ENCODE results near the gene INHBB.

The INHBB gene

DNA sequence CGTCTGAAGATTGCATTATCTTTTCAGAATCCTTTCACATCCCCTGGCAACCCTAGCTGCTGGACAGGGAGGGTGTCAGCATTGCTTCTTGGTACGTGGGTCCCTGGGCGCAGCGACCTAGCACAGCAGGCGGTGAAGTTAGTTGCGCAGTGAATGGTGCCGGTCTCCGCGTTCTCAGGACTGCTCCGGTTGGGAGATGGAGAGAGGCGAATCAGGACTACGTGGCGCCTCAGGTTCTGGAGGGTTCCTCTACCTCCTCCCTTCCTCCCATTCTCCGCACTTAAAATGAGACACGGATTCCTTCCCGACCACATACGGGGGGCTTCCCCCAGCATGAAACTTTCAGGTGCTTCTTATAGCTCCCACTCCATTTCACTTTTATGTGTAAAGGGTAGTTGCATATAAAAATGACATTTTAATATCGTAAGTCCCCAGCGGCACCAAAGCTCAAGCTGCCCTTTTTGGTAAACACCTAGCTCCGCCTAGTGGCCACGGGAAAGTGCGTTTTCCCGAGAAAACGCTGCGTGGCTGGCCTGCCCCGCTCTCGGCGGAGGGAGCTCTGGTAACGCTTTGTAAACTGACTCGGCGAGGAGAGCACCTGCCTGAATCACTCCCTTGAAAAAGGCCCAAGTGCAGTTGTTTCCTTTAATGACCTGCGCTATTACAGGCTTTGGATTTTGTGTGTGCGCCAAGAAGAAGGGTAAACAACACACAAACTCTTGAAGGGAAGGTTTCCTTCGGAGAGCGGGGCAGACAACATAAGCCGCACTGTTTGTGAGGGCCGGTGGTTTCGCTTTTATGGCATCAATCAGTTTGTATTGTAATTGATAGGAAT, 32.9 kb upstream of the INHBB start:
- TF ChIP-seq CTBP1 (IDR thresholded peaks at IDR 0.05; ENCODE audit: borderline replicate concordance), result peak; percentile 20; the same call in 1 of the 2 replicates
- TF ChIP-seq ZNF384 (IDR thresholded peaks at IDR 0.05), result no peak
- ChIA-PET POLR2A (interaction anchor here (1.1 kb wide), 1 partner anchor 61 kb away, joined by 3 read pairs; no protein-coding TSS in a partner anchor), CTCF (interaction anchor here (0.5 to 1.7 kb wide), 19 partner anchors 11 to 1042 kb away, joined by 3 to 9 read pairs (median 4); no protein-coding TSS in a partner anchor)
- peak; percentile 76 for DNase-seq (ENCODE audit: extremely low spot score)

DNA sequence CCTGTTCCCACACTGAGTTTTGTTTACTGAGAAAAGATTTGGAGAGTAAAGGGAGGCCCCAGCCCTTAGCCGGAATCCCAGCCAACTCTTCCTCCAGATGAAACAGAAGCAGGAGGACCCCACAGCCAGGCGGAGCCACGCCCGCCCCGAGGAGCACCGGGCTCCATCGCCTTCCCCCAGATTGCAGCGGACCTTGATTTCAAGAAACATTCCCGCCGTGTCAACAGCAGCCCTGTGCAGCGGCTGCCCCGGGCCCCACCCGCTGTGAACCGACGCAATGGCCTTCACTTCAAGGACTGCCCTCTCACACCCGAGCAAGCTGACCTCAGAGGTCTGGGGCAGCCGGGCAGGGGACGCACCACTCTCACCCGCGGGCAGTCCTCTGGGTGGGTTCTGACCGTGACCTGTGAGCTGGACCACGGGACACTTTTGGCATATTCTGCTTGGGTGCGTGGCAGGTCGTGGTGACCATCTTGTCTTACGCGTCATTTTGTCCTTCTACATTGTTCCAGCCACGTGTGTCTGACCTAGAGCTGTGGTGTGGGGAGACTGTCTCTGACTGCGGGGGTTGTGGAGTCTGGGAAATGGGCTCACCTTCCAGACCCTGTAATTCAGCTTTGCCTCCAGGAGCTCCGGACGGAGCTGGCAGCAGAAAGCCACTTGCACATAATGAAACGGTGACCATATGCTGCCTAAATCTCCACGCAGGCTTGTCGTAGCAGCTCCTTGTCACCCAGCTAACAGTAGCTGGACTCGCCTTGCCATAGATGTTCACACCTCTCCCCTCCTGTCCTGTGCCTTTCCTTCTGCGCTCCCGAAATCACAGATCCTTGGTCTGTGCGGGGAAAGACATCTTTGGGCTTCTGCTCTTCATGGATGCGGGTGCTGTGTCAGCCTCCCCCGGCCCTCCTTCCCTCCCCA, 32.0 kb upstream of the INHBB start:
- DNase-seq (ENCODE audit: extremely low spot score), result no peak
- TF ChIP-seq ELF4 (IDR thresholded peaks at IDR 0.05) (no peak), CTBP1 (IDR thresholded peaks at IDR 0.05; ENCODE audit: borderline replicate concordance) (no peak)
- CTCF ChIA-PET, result interaction anchor here (0.6 to 1.7 kb wide), 19 partner anchors 10 to 611 kb away, joined by 3 to 9 read pairs (median 4); no protein-coding TSS in a partner anchor
- POLR2A ChIA-PET, result interaction anchor here (1.1 kb wide), 1 partner anchor 62 kb away, joined by 3 read pairs; no protein-coding TSS in a partner anchor

DNA sequence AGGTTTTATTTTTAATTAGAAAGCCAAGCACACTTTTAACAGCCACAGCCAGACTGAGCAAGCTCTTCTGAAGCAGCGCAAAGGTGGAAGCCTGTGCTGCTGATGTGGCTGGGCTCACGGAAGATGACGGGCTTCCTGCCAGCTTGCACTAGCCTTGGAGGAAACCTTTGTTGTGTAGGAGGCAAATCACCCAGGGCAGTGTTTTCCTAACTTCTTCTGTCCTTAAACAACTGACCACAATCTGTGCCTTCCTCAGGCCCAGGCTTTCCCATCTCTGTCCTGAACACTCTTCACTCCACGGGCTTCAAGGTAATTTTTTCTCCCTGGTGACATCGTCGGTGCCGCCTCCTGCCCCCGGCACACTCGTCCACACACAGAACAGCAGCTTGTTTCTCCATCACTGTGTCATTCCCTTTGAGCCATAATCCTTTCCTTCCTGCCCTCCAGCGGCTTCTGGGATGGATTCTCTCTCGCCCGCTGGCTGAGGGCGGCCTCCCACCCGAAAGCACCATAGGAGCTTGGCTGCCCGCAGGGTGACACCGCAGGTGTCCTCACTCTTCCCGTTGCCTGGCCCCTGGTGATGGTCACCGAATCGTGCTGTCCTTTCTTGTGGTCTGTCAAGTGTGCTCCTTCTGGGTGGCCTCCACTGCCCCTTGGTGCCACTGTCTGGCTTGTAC, 31.1 kb upstream of the INHBB start:
- POLR2A ChIA-PET, result no interaction called here
- DNase-seq (ENCODE audit: extremely low spot score), result no peak
- CTCF ChIA-PET, result interaction anchor here (1.3 to 1.5 kb wide), 2 partner anchors 13 to 612 kb away, joined by 4 read pairs; no protein-coding TSS in a partner anchor
- TF ChIP-seq FOXM1 (IDR thresholded peaks at IDR 0.05; ENCODE audit: borderline replicate concordance) (no peak), NFRKB (IDR thresholded peaks at IDR 0.05) (no peak), BHLHE40 (IDR thresholded peaks at IDR 0.05; ENCODE audit: borderline replicate concordance) (no peak)
- TF ChIP-seq, protein P1, sequence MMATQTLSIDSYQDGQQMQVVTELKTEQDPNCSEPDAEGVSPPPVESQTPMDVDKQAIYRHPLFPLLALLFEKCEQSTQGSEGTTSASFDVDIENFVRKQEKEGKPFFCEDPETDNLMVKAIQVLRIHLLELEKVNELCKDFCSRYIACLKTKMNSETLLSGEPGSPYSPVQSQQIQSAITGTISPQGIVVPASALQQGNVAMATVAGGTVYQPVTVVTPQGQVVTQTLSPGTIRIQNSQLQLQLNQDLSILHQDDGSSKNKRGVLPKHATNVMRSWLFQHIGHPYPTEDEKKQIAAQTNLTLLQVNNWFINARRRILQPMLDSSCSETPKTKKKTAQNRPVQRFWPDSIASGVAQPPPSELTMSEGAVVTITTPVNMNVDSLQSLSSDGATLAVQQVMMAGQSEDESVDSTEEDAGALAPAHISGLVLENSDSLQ (IDR thresholded peaks at IDR 0.05), result no peak

DNA sequence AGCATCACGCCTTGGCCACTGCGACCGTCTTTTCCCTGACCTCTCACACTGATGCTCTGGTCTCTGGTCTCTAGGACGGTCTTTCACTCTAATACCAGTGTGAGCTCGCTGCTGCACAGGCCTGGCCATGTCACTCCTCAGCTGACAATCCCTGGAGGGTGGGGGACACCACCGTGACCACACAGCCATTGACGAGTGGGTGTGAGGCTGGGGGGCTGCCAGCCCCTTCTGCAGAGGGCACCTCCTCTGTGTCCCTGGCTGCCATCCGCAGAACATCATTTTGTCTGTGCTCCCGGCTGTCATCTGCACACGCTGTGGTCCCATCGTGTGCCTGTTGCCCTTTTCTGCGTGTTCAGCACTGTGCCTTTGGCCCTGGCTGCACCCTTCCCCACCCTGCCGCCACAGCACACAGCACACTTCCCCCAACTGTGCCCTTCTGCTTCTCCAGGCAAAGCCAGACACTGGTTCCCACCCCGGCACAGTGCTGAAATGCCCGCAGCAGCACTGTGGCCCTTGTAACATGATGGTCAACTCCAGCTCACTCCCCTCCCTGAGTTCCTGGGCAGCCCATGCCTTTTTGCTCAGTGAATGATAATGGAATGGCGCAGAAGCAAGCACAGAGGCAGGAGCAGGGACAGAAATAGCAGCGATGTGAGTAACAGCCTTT, 30.4 kb upstream of the INHBB start:
- no peak for TF ChIP-seq TARDBP (IDR thresholded peaks at IDR 0.05)
- no peak for TF ChIP-seq LEF1 (IDR thresholded peaks at IDR 0.05; ENCODE audit: borderline replicate concordance)
- TF ChIP-seq, protein P1 (IDR thresholded peaks at IDR 0.05), result no peak
- no peak for TF ChIP-seq SP1 (IDR thresholded peaks at IDR 0.05)
- POLR2A ChIA-PET, result no interaction called here
- no peak for DNase-seq (ENCODE audit: extremely low spot score)
- CTCF ChIA-PET, result interaction anchor here (0.7 to 1.5 kb wide), 2 partner anchors 25 to 613 kb away, joined by 3 to 4 read pairs; no protein-coding TSS in a partner anchor

DNA sequence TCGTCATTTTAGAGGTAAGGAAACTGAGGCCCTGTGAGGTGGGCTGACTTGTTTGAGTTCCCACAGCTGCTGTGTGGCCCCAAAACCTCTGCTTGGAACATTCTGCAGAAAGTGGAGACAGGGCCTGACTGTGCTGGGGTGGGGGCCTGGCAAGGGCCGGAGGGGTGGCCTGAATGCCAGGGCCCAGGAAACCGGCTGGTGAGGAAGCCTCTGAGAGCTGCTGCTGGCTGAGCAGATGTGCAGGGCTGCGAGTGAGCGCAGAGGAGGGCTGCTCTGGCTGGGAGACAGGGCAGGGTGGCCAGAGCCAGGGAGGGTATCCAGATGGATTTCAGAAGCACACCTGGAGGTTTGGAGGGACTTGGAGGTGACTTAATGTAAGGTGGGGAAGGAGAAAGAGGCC, 29.9 kb upstream of the INHBB start:
- CTCF ChIA-PET, result interaction anchor here (0.7 kb wide), 1 partner anchor 24 kb away, joined by 3 read pairs; no protein-coding TSS in a partner anchor
- TF ChIP-seq FOXM1 (IDR thresholded peaks at IDR 0.05; ENCODE audit: borderline replicate concordance) (no peak), SUZ12 (IDR thresholded peaks at IDR 0.05) (no peak), FOXA1 (IDR thresholded peaks at IDR 0.05) (no peak), ARNT (IDR thresholded peaks at IDR 0.05) (no peak), FOXK2 (IDR thresholded peaks at IDR 0.05) (no peak), L3MBTL2 (conservative IDR thresholded peaks at IDR 0.05) (no peak)
- TF ChIP-seq, protein P1 (IDR thresholded peaks at IDR 0.05), result no peak
- DNase-seq (ENCODE audit: extremely low spot score), result no peak
- POLR2A ChIA-PET, result no interaction called here

DNA sequence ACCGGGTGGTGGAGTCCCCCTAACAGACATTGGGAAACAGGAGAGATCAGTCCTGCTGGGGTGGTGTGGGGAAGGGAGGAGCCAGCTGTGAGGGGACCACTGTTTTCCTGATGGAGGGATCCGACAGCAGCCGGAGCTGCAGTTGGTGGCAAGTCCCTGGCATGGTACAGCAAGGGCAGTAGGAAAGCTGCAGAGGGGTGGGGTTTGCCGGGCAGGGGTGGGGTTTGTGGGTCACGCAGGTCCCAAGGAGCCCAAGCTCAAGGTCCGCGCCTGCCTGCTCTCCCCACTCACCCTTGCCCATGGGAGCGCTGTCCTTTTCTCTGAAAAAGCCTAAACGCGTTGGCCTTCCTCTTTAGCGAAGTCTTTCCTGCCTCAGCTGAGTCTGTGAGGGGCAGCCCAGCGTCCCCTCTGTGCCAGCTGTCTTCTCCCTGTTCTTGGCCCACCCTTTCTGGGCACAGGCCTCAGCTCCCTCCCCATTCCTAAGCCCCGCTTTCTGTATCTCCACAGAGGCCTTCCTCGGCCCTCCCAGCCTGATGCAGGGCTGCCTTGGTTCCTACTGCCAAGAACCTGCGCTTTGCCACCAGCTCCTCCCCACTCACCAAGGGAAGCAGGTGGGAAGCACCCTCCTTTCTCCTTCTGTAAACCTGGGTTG, 29.3 kb upstream of the INHBB start:
- ChIA-PET CTCF (no interaction called here), POLR2A (no interaction called here)
- DNase-seq (ENCODE audit: extremely low spot score), result no peak
- no peak for TF ChIP-seq CTBP1 (IDR thresholded peaks at IDR 0.05; ENCODE audit: borderline replicate concordance)
- TF ChIP-seq ZNF384 (IDR thresholded peaks at IDR 0.05), result no peak
- no peak for TF ChIP-seq NFRKB (IDR thresholded peaks at IDR 0.05)
- no peak for TF ChIP-seq ARNT (IDR thresholded peaks at IDR 0.05)
- TF ChIP-seq SUZ12 (IDR thresholded peaks at IDR 0.05), result no peak
- no peak for TF ChIP-seq ELF4 (IDR thresholded peaks at IDR 0.05)
- no peak for TF ChIP-seq L3MBTL2 (conservative IDR thresholded peaks at IDR 0.05)
